ENCODE data around the gene TRPV4. TPM values are rescaled to one million over a fixed set of nuclear protein-coding genes. Genes with fewer than 3 reads are reported as not detected.

The TRPV4 gene
- total and polyA plus RNA-seq, 10 of the 15 experiments (the other 5 are each of a cell fraction or from before 2014, with no cell fraction given): not detected

DNA sequence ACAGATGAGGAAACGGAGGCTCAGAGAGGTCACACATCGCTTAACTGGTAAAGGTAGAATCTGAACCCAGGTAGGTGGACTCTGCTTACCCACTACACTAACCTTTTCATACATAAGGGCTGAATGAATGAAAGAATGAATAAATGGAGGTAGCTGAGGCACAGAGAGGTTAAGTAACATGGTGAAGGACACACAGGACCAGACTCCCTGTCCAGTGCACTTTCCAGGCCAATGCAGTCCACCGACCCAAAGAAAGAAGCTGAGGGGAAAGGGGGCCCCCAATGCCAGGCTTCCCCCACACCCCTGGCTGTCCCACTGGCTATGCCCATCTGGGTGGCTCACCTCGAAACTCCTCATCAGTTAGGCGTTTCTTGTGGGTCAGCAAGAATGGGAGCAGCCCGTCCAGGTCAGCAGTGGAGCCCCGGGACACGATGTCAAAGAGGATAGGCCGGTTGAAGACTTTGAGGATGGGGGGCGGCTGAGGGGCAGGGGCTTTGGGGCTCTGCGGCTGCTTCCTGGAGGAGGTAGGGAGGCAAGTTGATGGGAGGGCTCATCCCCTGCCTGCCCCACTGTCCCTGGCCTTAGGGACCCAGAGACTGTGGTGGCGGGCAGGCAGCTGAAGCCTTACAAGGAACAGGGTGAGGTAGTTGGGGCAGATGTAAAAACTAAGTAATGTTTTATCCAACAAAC is 25.1 kb downstream of the TRPV4 start (continued):
- TF ChIP-seq, protein P1, sequence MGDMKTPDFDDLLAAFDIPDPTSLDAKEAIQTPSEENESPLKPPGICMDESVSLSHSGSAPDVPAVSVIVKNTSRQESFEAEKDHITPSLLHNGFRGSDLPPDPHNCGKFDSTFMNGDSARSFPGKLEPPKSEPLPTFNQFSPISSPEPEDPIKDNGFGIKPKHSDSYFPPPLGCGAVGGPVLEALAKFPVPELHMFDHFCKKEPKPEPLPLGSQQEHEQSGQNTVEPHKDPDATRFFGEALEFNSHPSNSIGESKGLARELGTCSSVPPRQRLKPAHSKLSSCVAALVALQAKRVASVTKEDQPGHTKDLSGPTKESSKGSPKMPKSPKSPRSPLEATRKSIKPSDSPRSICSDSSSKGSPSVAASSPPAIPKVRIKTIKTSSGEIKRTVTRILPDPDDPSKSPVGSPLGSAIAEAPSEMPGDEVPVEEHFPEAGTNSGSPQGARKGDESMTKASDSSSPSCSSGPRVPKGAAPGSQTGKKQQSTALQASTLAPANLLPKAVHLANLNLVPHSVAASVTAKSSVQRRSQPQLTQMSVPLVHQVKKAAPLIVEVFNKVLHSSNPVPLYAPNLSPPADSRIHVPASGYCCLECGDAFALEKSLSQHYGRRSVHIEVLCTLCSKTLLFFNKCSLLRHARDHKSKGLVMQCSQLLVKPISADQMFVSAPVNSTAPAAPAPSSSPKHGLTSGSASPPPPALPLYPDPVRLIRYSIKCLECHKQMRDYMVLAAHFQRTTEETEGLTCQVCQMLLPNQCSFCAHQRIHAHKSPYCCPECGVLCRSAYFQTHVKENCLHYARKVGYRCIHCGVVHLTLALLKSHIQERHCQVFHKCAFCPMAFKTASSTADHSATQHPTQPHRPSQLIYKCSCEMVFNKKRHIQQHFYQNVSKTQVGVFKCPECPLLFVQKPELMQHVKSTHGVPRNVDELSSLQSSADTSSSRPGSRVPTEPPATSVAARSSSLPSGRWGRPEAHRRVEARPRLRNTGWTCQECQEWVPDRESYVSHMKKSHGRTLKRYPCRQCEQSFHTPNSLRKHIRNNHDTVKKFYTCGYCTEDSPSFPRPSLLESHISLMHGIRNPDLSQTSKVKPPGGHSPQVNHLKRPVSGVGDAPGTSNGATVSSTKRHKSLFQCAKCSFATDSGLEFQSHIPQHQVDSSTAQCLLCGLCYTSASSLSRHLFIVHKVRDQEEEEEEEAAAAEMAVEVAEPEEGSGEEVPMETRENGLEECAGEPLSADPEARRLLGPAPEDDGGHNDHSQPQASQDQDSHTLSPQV (IDR thresholded peaks at IDR 0.05): no peak
- TF ChIP-seq, protein P2, sequence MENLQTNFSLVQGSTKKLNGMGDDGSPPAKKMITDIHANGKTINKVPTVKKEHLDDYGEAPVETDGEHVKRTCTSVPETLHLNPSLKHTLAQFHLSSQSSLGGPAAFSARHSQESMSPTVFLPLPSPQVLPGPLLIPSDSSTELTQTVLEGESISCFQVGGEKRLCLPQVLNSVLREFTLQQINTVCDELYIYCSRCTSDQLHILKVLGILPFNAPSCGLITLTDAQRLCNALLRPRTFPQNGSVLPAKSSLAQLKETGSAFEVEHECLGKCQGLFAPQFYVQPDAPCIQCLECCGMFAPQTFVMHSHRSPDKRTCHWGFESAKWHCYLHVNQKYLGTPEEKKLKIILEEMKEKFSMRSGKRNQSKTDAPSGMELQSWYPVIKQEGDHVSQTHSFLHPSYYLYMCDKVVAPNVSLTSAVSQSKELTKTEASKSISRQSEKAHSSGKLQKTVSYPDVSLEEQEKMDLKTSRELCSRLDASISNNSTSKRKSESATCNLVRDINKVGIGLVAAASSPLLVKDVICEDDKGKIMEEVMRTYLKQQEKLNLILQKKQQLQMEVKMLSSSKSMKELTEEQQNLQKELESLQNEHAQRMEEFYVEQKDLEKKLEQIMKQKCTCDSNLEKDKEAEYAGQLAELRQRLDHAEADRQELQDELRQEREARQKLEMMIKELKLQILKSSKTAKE (IDR thresholded peaks at IDR 0.05; ENCODE audit: low read depth, poor library complexity, severe bottlenecking): no peak

Data from GM12878 (cell line).